HG02870 (cell line): ENCODE data around the gene CDC34.

Experiments used
- ATAC-seq: cut with Tn5 transposase; IDR thresholded peaks from one replicate; pipeline ENCODE4 v1.9.1; 2021; ENCODE audit warnings: mild to moderate bottlenecking, moderate library complexity; ENCODE audit not compliant: unreplicated experiment

CDC34 gene

GRCh38 chr19:531753-532560 is at the start of gene CDC34:
Gene CDC34, plus strand, starts transcription at chr19:531760. Its CDS starts 172 bp downstream, at chr19:531932.
- peak; percentile 15 for ATAC-seq

GRCh38 chr19:482186-483041 is 49.1 kb upstream of the CDC34 start:
- no peak for ATAC-seq

- no peak for ATAC-seq
These were observed 48.1 kb upstream of the CDC34 start for GRCh38 chr19:483332-484072.

GRCh38 chr19:484494-484893 is 47.1 kb upstream of the CDC34 start:
- no peak for ATAC-seq

DNA sequence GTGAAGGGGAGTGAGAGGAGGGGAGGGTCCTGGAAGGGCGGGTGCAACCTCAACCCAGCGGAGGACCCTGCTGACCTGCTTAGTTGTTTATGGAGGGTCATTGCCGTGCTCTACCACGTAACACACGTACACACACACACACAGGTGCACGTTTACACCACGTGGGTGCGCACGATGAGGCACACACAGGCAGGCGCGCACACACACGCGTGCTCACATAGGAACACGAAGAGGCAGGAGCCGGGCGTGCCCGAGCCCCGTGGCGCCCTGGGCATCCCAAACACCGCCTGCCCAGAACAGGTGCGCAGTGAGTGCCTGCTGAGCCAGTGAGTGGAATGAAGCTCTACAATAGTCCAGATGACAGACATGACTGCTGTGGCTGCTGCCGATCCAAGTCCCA is 46.5 kb upstream of the CDC34 start:
- no peak for ATAC-seq

- ATAC-seq = no peak
These were observed 45.9 kb upstream of the CDC34 start for GRCh38 chr19:485583-486236.

DNA sequence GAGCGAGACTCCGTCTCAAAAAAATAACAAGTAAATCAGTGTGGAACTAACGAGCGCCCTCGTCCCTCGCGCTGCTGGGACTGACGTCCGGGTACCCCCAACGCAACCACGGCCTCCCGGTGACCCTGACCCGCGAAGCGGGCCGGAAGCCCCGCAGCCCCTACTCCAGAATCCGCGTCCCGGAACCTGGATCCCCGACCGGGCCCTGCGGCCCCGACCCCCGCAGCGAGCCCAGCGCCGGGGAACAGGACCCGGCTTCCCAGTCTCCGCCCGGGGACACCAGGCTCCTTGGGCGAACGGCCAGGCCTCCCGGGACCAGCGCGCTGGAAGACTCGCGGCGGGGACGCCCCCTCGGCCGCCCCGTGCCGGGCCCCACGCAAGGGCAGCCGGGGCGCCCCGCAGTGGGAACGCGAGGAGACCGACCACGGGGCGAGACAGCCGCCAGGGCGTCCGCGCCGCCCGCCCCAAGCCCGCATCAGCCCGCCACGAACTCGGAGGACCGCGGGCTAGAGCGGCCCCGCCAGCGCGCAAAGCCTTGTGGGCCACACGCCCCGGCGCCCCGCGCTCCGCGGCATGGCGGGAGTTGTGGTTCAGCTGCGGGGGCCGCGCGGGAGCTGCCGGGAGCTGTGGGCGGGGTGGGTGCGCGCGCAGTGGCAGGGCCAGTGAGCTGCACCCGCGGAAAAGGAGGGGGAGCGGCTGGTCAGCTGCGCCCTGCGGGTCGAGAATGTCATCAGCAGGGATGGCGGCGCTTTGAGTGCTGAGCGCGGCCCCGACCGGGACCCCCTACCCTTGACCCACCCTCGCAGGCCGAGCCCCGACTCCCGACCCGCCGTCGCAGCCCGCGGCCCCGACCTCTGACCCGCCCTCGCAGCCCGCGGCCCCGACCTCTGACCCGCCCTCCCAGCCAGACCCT is 42.8 kb upstream of the CDC34 start:
- ATAC-seq = peak; percentile 80

GRCh38 chr19:489418-490196 is 42.0 kb upstream of the CDC34 start:
- ATAC-seq = no peak

DNA sequence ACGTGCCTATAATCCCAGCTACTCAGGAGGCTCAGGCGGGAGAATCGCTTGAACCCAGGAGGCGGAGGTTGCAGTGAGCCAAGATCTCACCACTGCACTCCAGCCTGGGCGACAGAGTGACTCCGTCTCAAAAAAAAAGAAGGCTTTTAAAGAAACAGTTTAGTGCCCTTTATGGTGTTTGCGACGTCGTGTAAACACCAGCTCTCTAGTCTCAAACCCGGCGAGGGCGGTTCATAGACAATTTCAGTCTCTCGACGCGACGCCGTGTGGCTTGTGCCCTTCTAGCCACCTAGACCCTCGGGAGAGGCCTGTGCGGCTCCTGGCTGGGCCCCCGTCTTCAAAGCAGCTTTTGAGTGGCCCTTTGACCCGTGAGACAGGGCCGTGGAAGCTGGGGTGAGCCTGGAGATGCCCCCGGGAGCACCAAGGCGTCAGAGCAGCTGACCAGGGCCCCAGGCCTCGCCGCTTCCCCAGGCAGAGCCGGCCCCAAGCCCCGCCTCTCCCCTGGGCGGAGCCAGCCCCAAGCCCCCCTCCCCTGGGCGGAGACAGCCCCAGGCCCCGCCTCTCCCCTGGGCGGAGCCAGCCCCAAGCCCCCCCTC is 40.3 kb upstream of the CDC34 start:
- no peak for ATAC-seq

DNA sequence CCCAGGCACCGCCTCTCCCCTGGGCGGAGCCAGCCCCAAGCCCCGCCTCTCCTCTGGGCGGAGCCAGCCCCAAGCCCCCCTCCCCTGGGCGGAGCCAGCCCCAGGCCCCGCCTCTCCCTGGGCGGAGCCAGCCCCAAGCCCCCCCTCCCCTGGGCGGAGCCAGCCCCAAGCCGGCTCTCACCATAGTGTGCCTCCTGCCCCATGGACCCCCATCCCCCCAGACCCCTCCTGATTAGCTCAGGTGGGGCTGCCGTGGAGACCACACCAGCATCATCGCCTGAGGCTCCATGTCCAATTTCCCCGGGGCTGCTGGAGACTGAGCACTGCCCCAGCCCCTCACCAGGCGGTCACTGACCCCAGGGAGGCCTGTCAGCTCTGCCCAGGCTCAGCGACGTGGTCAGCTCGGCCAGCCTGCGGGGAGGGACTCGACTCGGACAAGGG is 39.4 kb upstream of the CDC34 start:
- no peak for ATAC-seq

- no peak for ATAC-seq
These were observed 38.0 kb upstream of the CDC34 start for GRCh38 chr19:493391-494170.

DNA sequence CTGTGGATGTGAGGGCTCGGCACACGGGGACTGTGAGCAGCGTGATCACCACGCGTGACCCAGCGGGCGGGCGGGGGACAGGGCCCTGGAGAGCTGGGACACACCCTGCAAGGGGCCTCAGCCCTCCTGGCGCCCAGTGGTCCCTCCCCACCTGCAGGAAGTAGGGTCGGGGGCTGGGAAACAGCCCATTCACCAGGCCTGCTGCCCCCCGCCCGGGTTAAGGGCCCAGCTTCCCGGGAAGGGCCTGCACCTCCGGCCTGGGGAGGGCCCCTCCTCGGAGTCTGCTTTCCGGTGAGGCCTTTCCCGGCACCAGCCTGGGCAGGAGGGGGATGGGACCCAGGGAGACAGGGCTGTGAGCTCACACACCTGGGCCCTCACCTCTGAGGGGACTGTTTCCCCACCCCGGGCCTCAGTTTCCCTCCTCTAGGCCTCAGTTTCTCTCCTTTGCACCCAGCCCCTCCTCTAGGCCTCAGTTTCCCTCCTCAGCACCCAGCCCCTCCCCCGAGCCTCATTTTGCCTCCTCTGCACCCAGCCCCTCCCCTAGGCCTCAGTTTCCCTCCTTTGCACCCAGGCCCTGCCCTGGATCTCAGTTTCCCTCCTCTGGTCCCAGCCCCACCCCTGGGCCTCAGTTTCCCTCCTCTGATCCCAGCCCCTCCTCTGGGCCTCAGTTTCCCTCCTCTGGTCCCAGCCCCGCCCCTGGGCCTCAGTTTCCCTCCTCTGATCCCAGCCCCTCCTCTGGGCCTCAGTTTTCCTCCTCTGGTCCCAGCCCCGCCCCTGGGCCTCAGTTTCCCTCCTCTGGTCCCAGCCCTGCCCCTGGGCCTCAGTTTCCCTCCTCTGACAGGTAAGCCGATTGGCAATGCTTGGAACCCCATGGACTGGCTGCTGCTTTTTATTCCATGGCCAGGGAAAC is 37.1 kb upstream of the CDC34 start:
- no peak for ATAC-seq

- ATAC-seq = no peak
These were observed 36.5 kb upstream of the CDC34 start for GRCh38 chr19:495081-495401.

DNA sequence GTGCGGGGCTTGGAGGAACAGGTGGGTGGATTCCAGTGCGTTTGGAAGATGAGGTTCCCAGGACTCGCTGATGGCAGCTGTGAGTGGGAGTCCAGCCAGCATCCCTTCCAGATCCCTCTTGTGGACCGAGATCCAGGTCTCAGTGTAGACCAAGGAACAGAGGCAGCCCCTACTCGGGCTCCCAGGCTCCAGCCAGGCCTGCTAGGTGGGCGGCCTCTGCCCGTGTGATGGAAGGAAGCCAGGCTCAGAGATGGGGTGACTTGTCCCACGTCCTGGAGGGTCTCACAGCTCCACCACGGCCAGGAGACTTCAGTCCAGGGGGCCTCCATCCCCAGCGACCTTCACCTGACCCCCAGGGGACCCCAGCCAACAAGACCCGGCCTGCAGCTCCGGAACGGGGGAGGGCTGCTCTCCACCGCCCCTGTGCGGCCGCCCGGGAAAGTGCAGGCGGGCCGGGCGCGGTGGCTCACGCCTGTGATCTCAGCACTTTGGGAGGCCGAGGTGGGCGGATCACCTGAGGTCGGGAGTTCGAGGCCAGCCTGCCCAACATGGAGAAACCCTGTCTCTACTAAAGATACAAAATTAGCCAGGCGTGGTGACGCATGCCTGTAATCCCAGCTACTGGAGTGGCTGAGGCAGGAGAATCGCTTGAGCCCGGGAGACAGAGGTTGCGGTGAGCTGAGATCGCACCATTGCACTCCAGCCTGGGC is 36.0 kb upstream of the CDC34 start:
- no peak for ATAC-seq

GRCh38 chr19:496112-496665 is 35.4 kb upstream of the CDC34 start, which contains the start of gene MADCAM1:
Gene MADCAM1, plus strand, starts transcription at chr19:496486. Its CDS starts 14 bp downstream, at chr19:496500.
- ATAC-seq = no peak

DNA sequence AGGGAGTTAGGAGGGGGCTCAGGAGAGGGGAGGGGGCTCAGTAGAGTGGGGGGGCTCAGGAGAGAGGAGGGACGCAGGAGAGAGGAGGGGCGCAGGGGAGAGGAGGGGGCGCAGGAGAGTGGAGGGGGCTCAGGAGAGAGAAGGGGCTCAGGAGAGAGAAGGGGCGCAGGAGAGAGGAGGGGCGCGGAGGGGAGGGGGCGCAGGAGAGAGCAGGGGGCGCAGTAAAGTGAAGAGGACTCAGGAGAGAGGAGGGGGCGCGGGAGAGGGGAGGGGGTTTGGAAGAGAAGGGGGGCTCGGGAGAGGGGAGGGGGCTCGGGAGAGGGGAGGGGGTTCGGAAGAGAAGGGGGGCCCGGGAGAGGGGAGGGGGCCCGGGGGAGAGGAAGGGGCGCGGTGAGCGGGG is 34.6 kb upstream of the CDC34 start:
- ATAC-seq = no peak
